Muscle layer of duodenum (tissue), 2 donors: ENCODE results near the gene CPNE9.
A peak's percentile ranks its signal among the peaks of the same experiment; 100 is the strongest.

Source experiments
- H3K27ac ChIP-seq: one replicate; pipeline ENCODE4 v1.7.0; 2013; ENCODE audit warnings: mild to moderate bottlenecking, low read length
- H3K27me3 ChIP-seq: one replicate; pipeline ENCODE4 v1.7.0; 2013; ENCODE audit warnings: low read depth, mild to moderate bottlenecking, control low read depth, low read length
- H3K36me3 ChIP-seq, 2 donors: one replicate each; pipeline ENCODE4 v1.7.0; 2013; ENCODE audit warnings: low read length in 2 of 2, control low read depth in 1 of 2, mild to moderate bottlenecking in 1 of 2; ENCODE audit not compliant: insufficient read depth in 2 of 2, control insufficient read depth in 1 of 2
- H3K4me1 ChIP-seq, 2 donors: one replicate each; pipeline ENCODE4 v1.7.0; 2013; ENCODE audit warnings: low read length in 2 of 2, mild to moderate bottlenecking in 2 of 2, control low read depth in 1 of 2, moderate library complexity in 1 of 2; ENCODE audit not compliant: insufficient read depth in 2 of 2, control insufficient read depth in 1 of 2
- H3K4me3 ChIP-seq, 2 donors: one replicate each; pipeline ENCODE4 v1.7.0; 2013; ENCODE audit warnings: low read length in 2 of 2, low read depth in 1 of 2, mild to moderate bottlenecking in 1 of 2
- H3K9me3 ChIP-seq, 2 donors: one replicate each; pipeline ENCODE4 v1.7.0; 2013; ENCODE audit warnings: low read length in 2 of 2, control low read depth in 1 of 2, mild to moderate bottlenecking in 1 of 2; ENCODE audit not compliant: control insufficient read depth in 1 of 2
- donor health status: healthy.

Gene CPNE9

GRCh38 chr3:9703736-9704346 is at the start of gene CPNE9:
Gene CPNE9 (plus strand): TSS chr3:9703833. CDS start chr3:9703997, 164 bp downstream.
- Histone ChIP-seq H3K4me3 (peak within 1 kb of the TSS in 1 of 2 donors; percentile 39), H3K9me3 (no peaks in the 10 kb centered on the region), H3K27me3 (no peaks in the 10 kb centered on the region), H3K4me1 (peaks cover 0 to 19% of the 10 kb centered on the region in 2 donors), H3K27ac (no peak within 1 kb of the TSS), H3K36me3 (peaks cover 14 to 38% of the 10 kb centered on the region in 2 donors)

DNA sequence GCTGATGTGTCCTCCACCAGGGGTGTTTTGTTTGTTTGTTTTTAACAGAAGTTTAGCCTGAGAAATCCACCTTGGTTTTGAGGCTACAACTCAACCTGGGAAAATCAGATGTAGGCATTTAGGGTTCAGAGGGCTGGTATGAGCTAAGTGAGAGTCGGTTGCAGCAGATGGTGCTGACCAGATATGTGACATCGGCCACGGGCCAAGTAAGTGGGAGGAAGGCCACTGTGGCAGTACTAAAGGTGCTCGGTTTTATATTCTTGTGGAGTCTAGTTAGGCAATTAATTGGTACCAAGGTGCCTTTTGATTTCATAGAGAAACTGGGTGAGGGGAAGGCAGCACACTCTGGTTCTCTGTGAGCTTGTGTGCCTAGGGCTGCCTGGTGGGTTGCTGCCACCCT is 43.8 kb upstream of the CPNE9 start:
- Histone ChIP-seq H3K4me1 (no peaks in the 10 kb centered on the region), H3K4me3 (no peak overlapping the region), H3K27ac (no peak overlapping the region), H3K27me3 (no peaks in the 10 kb centered on the region), H3K9me3 (no peaks in the 10 kb centered on the region), H3K36me3 (peaks cover 56 to 89% of the 10 kb centered on the region in 2 donors)

GRCh38 chr3:9660972-9661371 is 42.7 kb upstream of the CPNE9 start:
- Histone ChIP-seq H3K36me3 (peaks cover 55 to 84% of the 10 kb centered on the region in 2 donors), H3K27ac (no peak overlapping the region), H3K27me3 (no peaks in the 10 kb centered on the region), H3K9me3 (no peaks in the 10 kb centered on the region), H3K4me1 (no peaks in the 10 kb centered on the region), H3K4me3 (no peak overlapping the region)

DNA sequence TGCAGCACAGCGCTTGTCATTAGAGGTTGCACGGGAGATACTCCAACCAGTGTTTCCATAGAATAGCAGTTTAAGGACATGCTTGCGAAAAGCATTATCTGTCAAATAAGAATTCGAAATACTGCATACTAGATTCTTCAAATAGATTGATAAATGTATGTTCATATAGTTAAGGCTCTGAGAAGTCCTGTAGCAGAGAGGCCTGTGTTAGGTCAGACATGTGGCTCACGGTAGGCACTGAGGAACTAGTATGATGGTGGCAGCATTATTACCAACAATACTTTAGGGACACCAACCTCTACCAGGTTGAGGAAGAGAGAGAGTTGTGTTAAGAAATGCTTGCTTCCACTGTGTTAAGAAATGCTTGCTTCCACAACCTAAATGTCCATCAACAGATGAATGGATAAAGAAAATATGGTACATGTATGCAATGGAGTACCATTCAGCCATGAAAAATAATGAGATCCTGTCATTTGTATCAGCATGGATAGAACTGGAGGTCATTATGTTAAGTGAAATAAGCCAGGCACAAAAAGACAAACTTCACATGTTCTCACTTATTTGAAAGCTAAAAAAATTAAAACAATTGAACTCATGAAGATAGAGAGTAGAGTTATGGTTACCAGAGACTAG is 39.4 kb upstream of the CPNE9 start:
- H3K27ac ChIP-seq, result no peak overlapping the region
- H3K36me3 ChIP-seq, result peaks cover 51 to 86% of the 10 kb centered on the region in 2 donors
- no peaks in the 10 kb centered on the region for H3K9me3 ChIP-seq
- H3K4me3 ChIP-seq, result no peak overlapping the region
- H3K27me3 ChIP-seq, result no peaks in the 10 kb centered on the region
- H3K4me1 ChIP-seq, result no peaks in the 10 kb centered on the region

DNA sequence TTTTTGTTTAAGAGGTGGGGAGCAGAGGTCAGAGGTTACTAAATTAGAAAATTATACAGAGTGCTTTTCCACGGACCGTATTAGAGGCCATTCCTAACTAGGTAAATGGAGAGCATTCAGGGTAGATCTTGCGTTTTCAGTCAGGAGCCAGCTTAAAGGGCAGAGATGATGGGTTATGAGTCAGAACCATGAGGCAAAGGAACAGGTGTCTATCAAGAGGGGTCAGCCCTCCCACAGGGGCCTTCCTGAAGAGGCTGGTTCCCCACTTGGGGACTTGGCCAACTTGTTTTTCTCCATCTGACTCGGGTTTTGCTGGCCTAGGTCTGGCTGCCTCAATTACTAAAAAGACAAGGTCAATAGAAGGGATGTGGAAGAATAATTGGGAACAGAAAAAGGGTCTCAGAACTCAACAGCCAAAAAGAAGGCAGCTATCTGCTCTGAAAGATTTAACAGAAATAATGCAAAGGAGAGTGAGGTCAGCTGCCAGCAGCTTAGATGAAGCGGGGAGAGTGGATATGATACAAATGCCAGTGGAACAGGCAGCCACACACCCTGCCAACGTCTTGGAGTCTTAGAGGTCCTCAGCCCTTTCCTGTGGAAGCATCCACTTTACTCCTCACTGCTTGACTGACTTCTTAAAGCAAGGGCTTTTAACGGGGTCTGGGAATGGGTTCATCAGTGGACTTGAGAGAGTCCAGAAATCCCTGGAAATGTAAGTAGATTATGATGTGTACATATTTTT is 36.8 kb upstream of the CPNE9 start:
- Histone ChIP-seq H3K4me3 (no peak overlapping the region), H3K36me3 (peaks cover 59 to 82% of the 10 kb centered on the region in 2 donors), H3K9me3 (no peaks in the 10 kb centered on the region), H3K27me3 (no peaks in the 10 kb centered on the region), H3K27ac (no peak overlapping the region), H3K4me1 (peaks cover 0 to 10% of the 10 kb centered on the region in 2 donors)

- no peaks in the 10 kb centered on the region for H3K9me3 ChIP-seq
- no peaks in the 10 kb centered on the region for H3K27me3 ChIP-seq
- no peak overlapping the region for H3K27ac ChIP-seq
- H3K36me3 ChIP-seq, result peaks cover 70 to 82% of the 10 kb centered on the region in 2 donors
- H3K4me1 ChIP-seq, result peaks cover 0 to 10% of the 10 kb centered on the region in 2 donors
- no peak overlapping the region for H3K4me3 ChIP-seq
Measured at GRCh38 chr3:9669277-9669676, 34.4 kb upstream of the CPNE9 start.

GRCh38 chr3:9669720-9670432 is 33.8 kb upstream of the CPNE9 start:
- Histone ChIP-seq H3K4me3 (no peak overlapping the region), H3K4me1 (peaks cover 0 to 10% of the 10 kb centered on the region in 2 donors), H3K36me3 (peaks cover 71 to 80% of the 10 kb centered on the region in 2 donors), H3K9me3 (no peaks in the 10 kb centered on the region), H3K27ac (no peak overlapping the region), H3K27me3 (no peaks in the 10 kb centered on the region)

DNA sequence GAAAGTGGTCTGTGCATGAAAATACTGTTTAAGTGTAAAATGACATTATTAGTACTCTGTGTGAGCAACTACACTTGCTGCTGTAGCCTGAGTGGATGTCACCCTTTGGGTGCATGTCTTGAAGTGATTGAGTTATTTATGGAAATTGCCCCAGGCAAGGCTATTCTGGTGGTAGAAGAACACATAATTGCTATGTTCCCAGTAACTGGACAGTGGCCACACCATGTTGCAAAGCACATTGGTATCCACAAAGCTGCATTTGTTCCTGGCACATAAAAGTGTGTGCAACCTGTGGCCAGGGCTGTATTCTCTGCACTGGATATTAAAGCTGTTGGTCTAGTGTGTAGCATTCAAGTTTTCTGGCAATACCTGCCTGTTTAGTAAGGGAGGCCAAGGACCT is 30.6 kb upstream of the CPNE9 start:
- Histone ChIP-seq H3K27ac (no peak overlapping the region), H3K4me3 (no peak overlapping the region), H3K4me1 (peaks cover 0 to 10% of the 10 kb centered on the region in 2 donors), H3K36me3 (peaks cover 83% of the 10 kb centered on the region in 2 donors), H3K9me3 (no peaks in the 10 kb centered on the region), H3K27me3 (no peaks in the 10 kb centered on the region)

GRCh38 chr3:9673752-9674151 is 29.9 kb upstream of the CPNE9 start:
- Histone ChIP-seq H3K9me3 (no peaks in the 10 kb centered on the region), H3K36me3 (peaks cover 83 to 85% of the 10 kb centered on the region in 2 donors), H3K4me3 (no peak overlapping the region), H3K27ac (no peak overlapping the region), H3K4me1 (peaks cover 0 to 10% of the 10 kb centered on the region in 2 donors), H3K27me3 (no peaks in the 10 kb centered on the region)

- H3K27ac ChIP-seq, result no peak overlapping the region
- H3K27me3 ChIP-seq, result no peaks in the 10 kb centered on the region
- no peak overlapping the region for H3K4me3 ChIP-seq
- peaks cover 86 to 92% of the 10 kb centered on the region in 2 donors for H3K36me3 ChIP-seq
- H3K4me1 ChIP-seq, result no peaks in the 10 kb centered on the region
- no peaks in the 10 kb centered on the region for H3K9me3 ChIP-seq
Measured at GRCh38 chr3:9675736-9676290, 27.8 kb upstream of the CPNE9 start.

- Histone ChIP-seq H3K9me3 (no peaks in the 10 kb centered on the region), H3K4me1 (no peaks in the 10 kb centered on the region), H3K27ac (no peak overlapping the region), H3K4me3 (no peak overlapping the region), H3K27me3 (no peaks in the 10 kb centered on the region), H3K36me3 (peaks cover 88 to 93% of the 10 kb centered on the region in 2 donors)
Measured at GRCh38 chr3:9676785-9677184, 26.8 kb upstream of the CPNE9 start.
